Brain microvascular endothelial cell (primary cell): ENCODE results near the gene ZCCHC18.
"Not testable (repeated sequence)": the region's sequence is repeated elsewhere in the genome, so short reads cannot be mapped to it uniquely, and the experiment has no call there.

Experiments
- DNase-seq: peaks from one replicate; pipeline ENCODE4 v3.0.0-alpha.2; 2020
- H3K27ac ChIP-seq: fragments of 250-450 bp; sonication (Bioruptor Pico); 2 replicates; pipeline ENCODE4 v1.5.1; 2020; ENCODE audit warnings: mild to moderate bottlenecking, moderate library complexity
- H3K27me3 ChIP-seq: fragments of 250-450 bp; sonication (Bioruptor Pico); replicated peaks from 2 replicates; pipeline ENCODE4 v1.5.1; 2020; ENCODE audit warnings: mild to moderate bottlenecking
- H3K36me3 ChIP-seq: fragments of 250-450 bp; sonication (Bioruptor Pico); replicated peaks from 2 replicates; pipeline ENCODE4 v1.5.1; 2020; ENCODE audit warnings: mild to moderate bottlenecking
- H3K4me3 ChIP-seq: 2 replicates; pipeline ENCODE4 v1.5.1; 2011; ENCODE audit warnings: low read depth, mild to moderate bottlenecking, control low read depth, low read length, moderate library complexity
- in situ Hi-C: cut with HindIII; loops from 2 replicates; pipeline ENCODE4 v1.10.0; 2017; ENCODE audit warnings: low sequenced_read_pairs, low pct_ligation_motif_present
- TF ChIP-seq, protein P1 (sequence below): IDR thresholded peaks from 2 replicates; pipeline ENCODE4 v1.5.1; 2011; ENCODE audit warnings: low read depth, mild to moderate bottlenecking, moderate library complexity, low read length, control low read depth, inconsistent platforms; ENCODE audit errors: missing control alignments

ZCCHC18 gene

DNA sequence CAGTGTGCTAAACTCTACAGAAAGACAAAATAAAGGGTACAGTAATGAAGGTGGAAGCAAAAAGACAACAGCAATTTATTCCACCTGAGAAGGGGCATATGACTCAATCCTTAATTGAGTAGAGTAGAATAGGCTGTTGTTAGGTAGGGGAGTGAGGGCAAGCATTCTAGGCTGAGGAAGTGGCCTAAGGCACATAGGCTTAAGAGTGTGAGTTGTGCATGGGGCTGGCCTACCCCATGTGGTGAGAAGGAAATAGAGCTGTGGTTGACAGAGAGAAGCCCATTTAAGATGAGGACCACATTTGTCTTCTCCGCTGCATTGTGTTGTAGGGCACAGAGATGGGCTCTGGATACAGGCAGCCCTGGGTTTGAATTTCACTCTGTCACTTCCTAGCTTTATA lies 3.4 kb upstream of the ZCCHC18 start:
- TF ChIP-seq, protein P1, sequence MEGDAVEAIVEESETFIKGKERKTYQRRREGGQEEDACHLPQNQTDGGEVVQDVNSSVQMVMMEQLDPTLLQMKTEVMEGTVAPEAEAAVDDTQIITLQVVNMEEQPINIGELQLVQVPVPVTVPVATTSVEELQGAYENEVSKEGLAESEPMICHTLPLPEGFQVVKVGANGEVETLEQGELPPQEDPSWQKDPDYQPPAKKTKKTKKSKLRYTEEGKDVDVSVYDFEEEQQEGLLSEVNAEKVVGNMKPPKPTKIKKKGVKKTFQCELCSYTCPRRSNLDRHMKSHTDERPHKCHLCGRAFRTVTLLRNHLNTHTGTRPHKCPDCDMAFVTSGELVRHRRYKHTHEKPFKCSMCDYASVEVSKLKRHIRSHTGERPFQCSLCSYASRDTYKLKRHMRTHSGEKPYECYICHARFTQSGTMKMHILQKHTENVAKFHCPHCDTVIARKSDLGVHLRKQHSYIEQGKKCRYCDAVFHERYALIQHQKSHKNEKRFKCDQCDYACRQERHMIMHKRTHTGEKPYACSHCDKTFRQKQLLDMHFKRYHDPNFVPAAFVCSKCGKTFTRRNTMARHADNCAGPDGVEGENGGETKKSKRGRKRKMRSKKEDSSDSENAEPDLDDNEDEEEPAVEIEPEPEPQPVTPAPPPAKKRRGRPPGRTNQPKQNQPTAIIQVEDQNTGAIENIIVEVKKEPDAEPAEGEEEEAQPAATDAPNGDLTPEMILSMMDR = no peak
- no peak overlapping the region for H3K4me3 ChIP-seq
- no peak for DNase-seq
- no peaks in the 10 kb centered on the region for H3K36me3 ChIP-seq
- no peak overlapping the region for H3K27ac ChIP-seq
- in situ Hi-C loops = no loop called here
- no peaks in the 10 kb centered on the region for H3K27me3 ChIP-seq

DNA sequence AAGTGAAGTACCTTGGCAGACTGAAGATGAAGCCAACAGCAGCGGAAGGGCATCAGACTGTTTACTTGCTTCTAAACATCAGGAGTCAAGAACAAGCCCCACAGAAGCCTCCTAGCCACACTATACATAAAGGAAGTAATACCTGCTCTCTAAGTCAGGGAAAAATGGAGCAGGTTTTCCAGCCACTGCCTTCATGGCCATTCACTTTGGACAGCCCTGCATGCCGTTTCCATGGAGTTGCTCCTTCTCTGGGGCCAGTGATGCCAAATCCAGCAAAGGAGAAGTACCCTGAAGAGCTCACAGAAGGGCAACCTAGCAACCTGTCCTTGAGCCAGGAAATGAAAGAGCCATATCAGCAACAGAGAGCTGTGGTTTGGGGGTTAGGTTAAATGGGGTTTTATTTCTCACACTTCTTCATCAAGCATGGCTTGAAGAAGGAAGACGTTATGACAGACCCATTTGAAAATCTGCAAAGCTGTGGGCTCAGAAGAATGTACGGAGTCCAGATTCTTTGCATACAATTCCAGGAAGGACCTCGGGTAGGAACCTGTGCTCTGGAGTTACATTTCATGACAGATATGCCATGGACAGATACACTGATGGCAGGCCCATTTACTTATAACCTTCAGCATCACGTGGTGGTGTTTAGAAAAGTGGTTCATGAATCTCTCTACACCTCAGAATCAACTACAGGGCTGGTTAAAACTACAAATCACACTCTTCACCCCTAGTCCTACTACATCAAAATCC lies 1.7 kb upstream of the ZCCHC18 start:
- H3K4me3 ChIP-seq, H3K27ac ChIP-seq, H3K36me3 ChIP-seq, H3K27me3 ChIP-seq, in situ Hi-C loops, DNase-seq: not testable (repeated sequence)

- DNase-seq = peak; percentile 42
- no peaks in the 10 kb centered on the region for H3K36me3 ChIP-seq
- H3K27ac ChIP-seq = no peak overlapping the region
- in situ Hi-C loops = no loop called here
- TF ChIP-seq, protein P1 = peak; percentile 71
- H3K27me3 ChIP-seq = no peaks in the 10 kb centered on the region
- peak overlapping the region; percentile 65 for H3K4me3 ChIP-seq
Observed at GRCh38 chrX:104113222-104113965, 1.1 kb downstream of the ZCCHC18 start.

DNA sequence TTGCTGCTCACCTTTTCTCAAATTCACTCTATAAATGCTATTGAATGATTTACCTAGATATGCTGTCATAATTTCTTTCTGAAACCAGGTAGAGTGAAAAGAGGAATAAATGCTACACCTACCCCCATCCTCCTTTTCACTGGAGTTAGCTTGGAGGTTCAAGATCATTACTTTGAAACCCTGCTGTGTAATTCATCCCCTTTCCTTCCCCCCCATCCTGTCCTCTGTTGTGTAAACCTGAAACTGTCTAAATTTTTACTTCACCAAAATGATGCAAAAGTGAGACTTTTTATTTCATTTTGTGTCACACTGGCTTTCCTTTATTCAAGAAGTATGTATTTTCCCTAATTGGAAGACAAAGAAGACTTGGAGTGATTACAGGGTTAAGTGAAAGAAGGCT lies 5.4 kb downstream of the ZCCHC18 start:
- no peak overlapping the region for H3K27ac ChIP-seq
- TF ChIP-seq, protein P1 = no peak
- no peak overlapping the region for H3K4me3 ChIP-seq
- DNase-seq = no peak
- in situ Hi-C loops = no loop called here
- H3K27me3 ChIP-seq = no peaks in the 10 kb centered on the region
- no peaks in the 10 kb centered on the region for H3K36me3 ChIP-seq

DNA sequence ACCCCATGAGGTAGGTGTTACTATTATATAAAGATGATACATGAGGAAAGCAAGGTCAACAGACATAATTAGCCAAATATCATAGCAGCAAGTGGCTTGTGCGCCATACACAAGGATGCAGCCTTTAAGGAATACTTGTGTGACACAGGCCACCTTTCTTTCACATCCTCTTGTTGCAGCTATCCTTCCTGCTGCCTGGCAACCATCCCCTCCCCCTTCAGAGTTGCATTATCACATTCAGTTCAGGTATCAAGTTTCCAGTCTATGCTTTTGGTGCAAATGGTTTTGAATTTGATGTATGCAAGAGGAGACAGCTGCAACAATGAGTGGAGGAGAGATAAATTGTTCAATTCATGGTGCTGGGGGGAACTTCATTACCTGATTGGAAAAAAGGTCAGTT lies 6.4 kb downstream of the ZCCHC18 start:
- Histone ChIP-seq H3K27me3 (no peaks in the 10 kb centered on the region), H3K4me3 (no peak overlapping the region), H3K27ac (no peak overlapping the region), H3K36me3 (no peaks in the 10 kb centered on the region)
- in situ Hi-C loops = no loop called here
- DNase-seq = no peak
- TF ChIP-seq, protein P1 = no peak

DNA sequence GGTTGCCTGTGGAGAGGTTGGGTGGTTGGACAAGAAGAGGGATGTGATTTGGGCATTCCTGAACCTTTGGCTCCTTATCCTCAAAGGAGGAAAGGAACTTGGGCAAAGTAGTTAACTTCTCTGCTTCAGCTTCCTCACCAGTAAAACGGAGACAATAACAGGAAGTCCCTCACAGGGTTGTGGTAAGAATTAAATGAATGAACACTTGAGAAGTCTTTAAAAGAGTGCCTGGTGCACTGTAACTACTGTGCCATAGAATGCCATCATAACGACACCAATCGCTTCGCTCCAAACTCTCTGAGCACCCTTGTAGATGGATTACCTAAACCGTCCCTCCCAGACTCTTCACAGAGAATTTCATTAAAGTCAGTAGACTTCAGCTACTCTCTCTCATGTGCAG lies 10.5 kb downstream of the ZCCHC18 start:
- in situ Hi-C loops = no loop called here
- Histone ChIP-seq H3K27me3 (no peaks in the 10 kb centered on the region), H3K4me3 (no peak overlapping the region), H3K36me3 (no peaks in the 10 kb centered on the region), H3K27ac (no peak overlapping the region)
- TF ChIP-seq, protein P1 = no peak
- no peak for DNase-seq
